Sigmoid colon (tissue), 7 donors: ENCODE measurements around the gene SCAMP3. TPM values are rescaled to one million over a fixed set of nuclear protein-coding genes. Genes with fewer than 3 reads are reported as not detected.
"Not testable (repeated sequence)": the region's sequence is repeated elsewhere in the genome, so short reads cannot be mapped to it uniquely, and the experiment has no call there.

ENCODE experiments used
- DNase-seq: peaks from one replicate; pipeline ENCODE4 v3.0.0-alpha.2; 2019
- H3K27ac ChIP-seq, 4 donors: fragments of 200-600 bp; sonication (generic); one replicate each; pipeline ENCODE4 v1.5.1; 2016 to 2019; ENCODE audit warnings: mild to moderate bottlenecking in 1 of 4
- H3K27me3 ChIP-seq, 3 donors: fragments of 200-600 bp; sonication (generic); one replicate each; pipeline ENCODE4 v1.5.1; 2019; ENCODE audit warnings: mild to moderate bottlenecking in 1 of 3
- H3K36me3 ChIP-seq, 4 donors: fragments of 200-600 bp; sonication (generic); one replicate each; pipeline ENCODE4 v1.5.1; 2016 to 2019
- H3K4me1 ChIP-seq, 4 donors: fragments of 200-600 bp; sonication (generic); one replicate each; pipeline ENCODE4 v1.5.1; 2017 to 2019
- H3K4me3 ChIP-seq, 4 donors: fragments of 200-600 bp; sonication (generic); one replicate each; pipeline ENCODE4 v1.5.1; 2017 to 2019; ENCODE audit warnings: mild to moderate bottlenecking in 2 of 4, moderate library complexity in 1 of 4
- H3K9me3 ChIP-seq, 4 donors: fragments of 200-600 bp in 3 of 4; sonication (generic) in 3 of 4; one replicate each; pipeline versions ENCODE4 v1.5.1 to v1.6.1; 2013 to 2019
- EP300 ChIP-seq, 4 donors: sonication (generic); formaldehyde crosslinking; IDR thresholded peaks; one replicate each; pipeline ENCODE4 v1.6.1; 2017; ENCODE audit warnings: antibody characterized with exemption in 4 of 4
- POLR2A ChIP-seq, 2 donors: fragments of 450-650 bp; IDR thresholded peaks; one replicate each; pipeline ENCODE4 v1.6.1; 2016; ENCODE audit warnings: antibody characterized with exemption in 2 of 2, mild to moderate bottlenecking in 2 of 2, moderate library complexity in 2 of 2
- POLR2AphosphoS5 ChIP-seq, 4 donors: sonication (generic); formaldehyde crosslinking; IDR thresholded peaks; one replicate each; pipeline ENCODE4 v1.6.1; 2017; ENCODE audit warnings: antibody characterized with exemption in 4 of 4
- WGBS, 2 donors: extraction: QIAGEN DNeasy Blood & Tissue Kit; methylation state at CpG; one replicate each; pipeline ENCODE4 v1.1.7; 2013; 5-methylcytosine and 5-hydroxymethylcytosine counted together
- intact Hi-C: fragments of 100-400 bp; cut with DNase I; formaldehyde crosslinking; loops from one replicate; pipeline ENCODE4 v1.15.1; 2023
- polyA plus RNA-seq, 3 donors: library from polyadenylated mRNA; stranded (reverse); fragments of 200-250 nt; gene quantifications; one replicate each; pipeline ENCODE4 v1.2.3, GENCODE V29; 2013
- total RNA-seq, 4 donors: library from RNA; depleted of rRNA; stranded (reverse); fragments of >200 nt; gene quantifications; one replicate each; pipeline ENCODE4 v1.1.0, GENCODE V29; 2016
- TF ChIP-seq, protein P1 (sequence below), 4 experiments: fragments of 450-650 bp in 3 of 4; fragments of 200-600 bp in 1 of 4; IDR thresholded peaks; one replicate each; pipeline ENCODE4 v1.5.1; 2016 to 2019; ENCODE audit warnings: antibody characterized with exemption in 4 of 4, mild to moderate bottlenecking in 3 of 4, moderate library complexity in 2 of 4
- donor health status: healthy with polysubstance abuse.
- donor health status: Bipolar disorder and iron deficiency.
- donor health status: healthy.

SCAMP3 gene
- total and polyA plus RNA-seq, 7 donors: 11.6 to 56.4 (median 34.6) TPM

DNA sequence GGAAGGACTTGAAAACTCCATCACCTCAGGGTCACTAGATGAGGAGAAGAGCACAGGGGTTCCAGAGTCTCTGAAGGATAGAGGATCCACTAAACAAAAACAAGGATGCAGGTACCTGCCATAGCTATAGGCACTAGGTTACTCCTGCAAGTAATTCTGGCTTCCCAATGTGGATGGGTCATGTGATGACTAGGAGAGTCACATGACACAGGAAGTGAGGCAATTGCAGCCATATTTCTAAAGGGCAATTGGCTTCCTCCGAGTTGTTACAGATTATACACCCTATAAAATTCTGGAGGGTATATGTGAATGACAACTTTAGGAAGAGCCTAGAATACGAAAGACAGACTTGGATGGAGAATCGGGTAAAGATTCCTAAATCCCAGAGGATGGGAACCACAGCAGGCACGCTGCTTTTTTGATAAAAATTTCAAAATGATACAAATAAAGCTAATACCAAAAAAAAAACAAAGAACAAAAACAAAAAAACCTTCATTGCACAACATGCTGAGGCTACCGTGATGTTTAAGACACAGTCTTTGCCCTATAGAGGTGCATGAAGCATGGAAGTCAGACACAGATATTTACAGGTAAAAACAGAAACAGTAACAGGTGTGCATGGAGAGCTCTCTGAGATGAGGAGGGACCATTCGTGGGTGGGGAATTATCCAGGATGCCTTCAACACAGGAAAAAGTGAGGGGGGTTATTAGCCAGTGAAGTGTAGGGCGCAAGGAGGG is 43.1 kb downstream of the SCAMP3 start:
- peak in 1 of 4 donors; percentile 25 for TF ChIP-seq POLR2AphosphoS5 (IDR thresholded peaks at IDR 0.05)
- TF ChIP-seq EP300 (IDR thresholded peaks at IDR 0.05): no peak
- no peak for TF ChIP-seq POLR2A (IDR thresholded peaks at IDR 0.05)
- TF ChIP-seq, protein P1, sequence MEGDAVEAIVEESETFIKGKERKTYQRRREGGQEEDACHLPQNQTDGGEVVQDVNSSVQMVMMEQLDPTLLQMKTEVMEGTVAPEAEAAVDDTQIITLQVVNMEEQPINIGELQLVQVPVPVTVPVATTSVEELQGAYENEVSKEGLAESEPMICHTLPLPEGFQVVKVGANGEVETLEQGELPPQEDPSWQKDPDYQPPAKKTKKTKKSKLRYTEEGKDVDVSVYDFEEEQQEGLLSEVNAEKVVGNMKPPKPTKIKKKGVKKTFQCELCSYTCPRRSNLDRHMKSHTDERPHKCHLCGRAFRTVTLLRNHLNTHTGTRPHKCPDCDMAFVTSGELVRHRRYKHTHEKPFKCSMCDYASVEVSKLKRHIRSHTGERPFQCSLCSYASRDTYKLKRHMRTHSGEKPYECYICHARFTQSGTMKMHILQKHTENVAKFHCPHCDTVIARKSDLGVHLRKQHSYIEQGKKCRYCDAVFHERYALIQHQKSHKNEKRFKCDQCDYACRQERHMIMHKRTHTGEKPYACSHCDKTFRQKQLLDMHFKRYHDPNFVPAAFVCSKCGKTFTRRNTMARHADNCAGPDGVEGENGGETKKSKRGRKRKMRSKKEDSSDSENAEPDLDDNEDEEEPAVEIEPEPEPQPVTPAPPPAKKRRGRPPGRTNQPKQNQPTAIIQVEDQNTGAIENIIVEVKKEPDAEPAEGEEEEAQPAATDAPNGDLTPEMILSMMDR (IDR thresholded peaks at IDR 0.05): no peak
- H3K27me3 ChIP-seq: no peaks in the 10 kb centered on the region
- H3K4me3 ChIP-seq: peak overlapping the region in 2 of 4 donors; percentile 16 to 17
- H3K36me3 ChIP-seq: peaks cover 0 to 4% (median 0%) of the 10 kb centered on the region in 4 donors
- WGBS, 2 donors: 47 to 65% methylated on average over 7 of the region's 7 CpGs
- no peak for DNase-seq
- peaks cover 0 to 8% (median 5%) of the 10 kb centered on the region in 4 donors for H3K4me1 ChIP-seq
- H3K9me3 ChIP-seq: no peaks in the 10 kb centered on the region
- intact Hi-C loops: no loop called here
- H3K27ac ChIP-seq: peak overlapping the region in 2 of 4 donors; percentile 0 to 5

DNA sequence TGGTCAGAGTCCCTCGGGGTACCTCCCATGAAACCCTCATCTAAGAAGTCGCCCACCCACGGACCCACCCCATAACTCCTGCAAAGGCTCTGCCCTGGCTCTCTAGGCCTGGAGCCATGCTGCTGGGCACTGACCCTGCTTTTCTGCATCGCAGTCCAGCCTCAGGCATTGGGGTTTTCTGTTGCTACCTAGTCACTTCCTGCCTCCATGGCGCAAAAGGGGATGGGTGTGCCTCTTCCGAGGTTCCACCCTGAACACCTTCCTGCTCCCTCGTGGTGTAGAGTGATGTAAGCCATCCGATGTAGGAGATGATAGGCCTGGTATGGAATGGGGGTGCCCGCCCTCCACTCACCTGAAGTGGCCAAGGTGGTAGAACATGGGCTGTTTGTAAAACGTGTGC is 47.5 kb downstream of the SCAMP3 start:
- 79 to 87% methylated on average over 8 to 9 of the region's 10 CpGs for WGBS, 2 donors
- DNase-seq, H3K9me3 ChIP-seq, H3K27me3 ChIP-seq, intact Hi-C loops, H3K4me3 ChIP-seq, H3K27ac ChIP-seq: not testable (repeated sequence)
- Histone ChIP-seq H3K36me3 (peaks cover 0 to 16% (median 0%) of the 10 kb centered on the region in 4 donors), H3K4me1 (peaks cover 0 to 10% (median 10%) of the 10 kb centered on the region in 4 donors)

DNA sequence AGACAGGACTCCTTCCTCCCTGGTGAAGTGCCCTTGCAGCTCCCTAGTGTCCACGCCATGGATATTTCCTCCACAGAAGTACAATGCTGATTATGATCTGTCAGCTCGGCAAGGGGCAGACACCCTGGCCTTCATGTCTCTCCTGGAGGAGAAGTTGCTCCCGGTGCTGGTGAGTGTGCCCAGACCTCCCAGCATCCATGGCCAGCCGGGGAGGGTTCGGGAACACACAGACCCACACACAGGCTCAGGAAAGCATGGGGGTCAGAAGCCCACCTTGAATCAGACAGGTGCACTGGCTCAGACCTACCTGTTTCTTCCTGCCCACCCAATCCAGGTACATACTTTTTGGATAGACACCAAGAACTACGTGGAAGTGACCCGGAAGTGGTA is 50.1 kb downstream of the SCAMP3 start:
- not testable (repeated sequence) for H3K9me3 ChIP-seq
- WGBS, 2 donors: 83 to 84% methylated on average over 7 of the region's 7 CpGs

DNA sequence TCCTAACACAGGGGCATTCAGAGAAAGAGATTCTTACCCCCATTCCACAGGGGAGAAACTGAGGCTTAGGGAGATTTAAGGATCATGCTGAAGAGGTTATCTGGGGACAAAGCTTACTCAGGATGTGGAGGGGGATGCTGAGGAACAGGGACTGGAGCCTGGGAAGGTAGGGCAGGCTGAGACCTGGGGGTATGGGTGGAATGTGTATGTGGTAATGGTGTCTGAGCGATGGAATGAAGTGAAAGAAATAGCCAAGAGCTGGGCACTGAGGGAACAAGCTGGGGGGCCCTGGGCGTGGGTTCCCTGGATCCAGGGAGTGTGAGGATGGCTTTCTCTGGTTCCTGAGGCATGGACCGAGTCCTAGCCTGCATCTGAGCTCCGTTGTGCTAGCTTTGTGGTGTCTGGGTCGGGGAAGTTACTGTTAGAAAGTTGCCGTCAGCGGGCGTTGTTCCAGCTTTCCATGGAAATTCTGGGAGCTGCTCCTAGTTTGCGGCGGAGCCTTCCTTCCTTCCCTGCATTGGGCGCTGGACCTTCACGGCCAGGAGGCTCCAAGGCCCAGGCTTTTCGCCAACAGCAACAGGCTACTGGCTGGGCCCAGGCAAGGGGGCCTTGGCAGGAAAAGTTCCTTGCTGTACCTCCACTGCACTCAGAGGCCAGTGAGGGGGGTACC is 50.6 kb downstream of the SCAMP3 start:
- intact Hi-C loops, H3K4me3 ChIP-seq, H3K9me3 ChIP-seq, H3K27me3 ChIP-seq, DNase-seq: not testable (repeated sequence)
- Histone ChIP-seq H3K4me1 (peaks cover 0 to 31% (median 27%) of the 10 kb centered on the region in 4 donors), H3K36me3 (peaks cover 0 to 16% (median 0%) of the 10 kb centered on the region in 4 donors), H3K27ac (peak overlapping the region in 2 of 4 donors; percentile 14 to 26)
- 89 to 90% methylated on average over 13 of the region's 13 CpGs for WGBS, 2 donors

More for the DNA sequence above, 50.1 kb downstream of the SCAMP3 start:
- H3K4me3 ChIP-seq, H3K27me3 ChIP-seq, intact Hi-C loops, DNase-seq: not testable (repeated sequence)
- Histone ChIP-seq H3K27ac (peak overlapping the region in 2 of 4 donors; percentile 14 to 26), H3K4me1 (peaks cover 0 to 26% (median 21%) of the 10 kb centered on the region in 4 donors), H3K36me3 (peaks cover 0 to 16% (median 0%) of the 10 kb centered on the region in 4 donors)

GRCh38 chr1:155210314-155211104 is 51.7 kb downstream of the SCAMP3 start:
- peak overlapping the region in 2 of 4 donors; percentile 14 to 99 for H3K27ac ChIP-seq

More at GRCh38 chr1:155210314-155211104, 51.7 kb downstream of the SCAMP3 start:
- DNase-seq: no peak
- Histone ChIP-seq H3K36me3 (peaks cover 0 to 14% (median 0%) of the 10 kb centered on the region in 4 donors), H3K9me3 (no peaks in the 10 kb centered on the region), H3K27me3 (no peaks in the 10 kb centered on the region), H3K4me3 (no peak overlapping the region), H3K4me1 (peaks cover 0 to 36% (median 30%) of the 10 kb centered on the region in 4 donors)
- intact Hi-C loops: no loop called here
- WGBS, 2 donors: 87 to 90% methylated on average over 4 of the region's 4 CpGs
- TF ChIP-seq EP300 (IDR thresholded peaks at IDR 0.05): no peak
- TF ChIP-seq POLR2AphosphoS5 (IDR thresholded peaks at IDR 0.05): no peak
- no peak for TF ChIP-seq POLR2A (IDR thresholded peaks at IDR 0.05)
- TF ChIP-seq, protein P1 (IDR thresholded peaks at IDR 0.05): no peak
